Putamen (tissue), 1 donor: ENCODE measurements around the gene KIF26A.

Experiments used
- DNase-seq: peaks from one replicate; pipeline ENCODE4 v3.0.0-alpha.2; 2016; ENCODE audit warnings: low spot score

Gene KIF26A

DNA sequence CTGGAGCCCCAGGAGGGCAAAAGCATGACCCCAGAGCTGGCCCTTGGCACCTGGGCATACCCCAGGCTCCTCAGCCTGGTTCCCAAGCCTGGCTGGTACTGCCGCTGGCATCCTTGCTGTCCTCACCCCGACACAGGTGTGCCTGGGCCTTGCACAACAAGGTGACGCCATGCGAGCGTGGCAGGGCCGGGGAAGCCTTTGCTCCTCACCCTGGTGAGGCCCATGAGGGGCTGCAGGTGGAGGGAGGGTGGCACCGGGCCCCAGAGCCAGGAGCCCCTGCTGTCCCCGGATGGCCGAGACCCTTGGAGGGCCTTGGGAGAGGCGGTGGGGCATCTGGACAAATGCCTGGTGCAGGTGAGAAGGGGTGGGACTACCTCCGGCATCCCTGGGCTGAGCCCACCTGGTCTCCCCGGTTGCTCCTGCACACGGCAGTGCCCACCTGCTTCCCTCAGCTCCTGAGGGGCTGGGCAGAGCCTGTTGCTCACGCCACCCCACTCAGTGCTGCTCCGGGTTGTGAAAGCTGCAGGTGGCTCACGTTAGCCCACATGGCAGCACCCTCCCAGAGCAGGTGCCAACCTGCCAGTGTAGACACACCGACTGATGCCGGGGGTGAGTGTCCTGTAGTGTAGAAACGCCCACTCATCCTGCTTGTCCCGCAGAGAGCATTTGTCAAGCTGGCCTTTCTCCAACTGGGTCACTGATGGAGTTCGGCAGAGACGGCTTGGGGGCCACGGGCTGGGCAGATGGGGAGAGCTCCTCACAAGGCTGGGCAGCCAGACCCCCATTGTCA lies 24.6 kb upstream of the KIF26A start:
- DNase-seq, result no peak

DNA sequence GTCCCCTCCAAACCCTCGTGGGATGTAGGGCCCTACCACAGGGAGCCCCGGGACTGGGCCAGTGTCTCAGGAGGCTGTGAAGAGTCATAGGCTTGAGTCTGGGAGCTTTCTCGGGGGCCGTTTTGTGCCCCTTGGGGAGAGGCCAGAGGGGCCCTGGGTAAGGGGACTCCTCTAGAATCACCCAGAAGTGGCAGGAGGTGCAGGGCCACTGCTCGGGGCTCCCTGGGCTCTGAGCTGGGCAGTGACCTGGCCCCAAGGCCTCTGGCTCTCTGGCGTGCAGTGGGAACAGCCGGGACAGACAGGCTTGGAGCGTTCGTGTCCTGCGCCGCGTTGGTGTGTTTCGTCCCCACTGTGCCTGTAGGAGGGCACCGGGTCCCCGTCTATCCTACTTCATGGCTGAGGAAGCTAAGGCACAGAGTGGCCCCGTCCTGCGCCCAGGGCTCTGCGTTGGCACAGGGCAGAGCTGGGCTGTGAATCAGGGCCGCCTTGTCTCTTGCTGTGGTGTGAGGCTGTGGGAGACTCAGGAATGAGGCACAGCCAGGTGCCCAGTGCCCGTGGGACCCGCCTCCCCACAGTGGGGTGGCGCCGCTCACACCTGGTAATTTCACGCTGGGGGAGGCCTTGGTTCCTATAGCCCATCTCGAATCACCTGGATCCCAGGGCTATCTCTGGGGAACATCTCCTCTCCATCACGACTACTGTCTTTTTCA lies 23.8 kb upstream of the KIF26A start:
- no peak for DNase-seq

- DNase-seq, result no peak
Measured at GRCh38 chr14:104115131-104115600, 23.2 kb upstream of the KIF26A start.

DNA sequence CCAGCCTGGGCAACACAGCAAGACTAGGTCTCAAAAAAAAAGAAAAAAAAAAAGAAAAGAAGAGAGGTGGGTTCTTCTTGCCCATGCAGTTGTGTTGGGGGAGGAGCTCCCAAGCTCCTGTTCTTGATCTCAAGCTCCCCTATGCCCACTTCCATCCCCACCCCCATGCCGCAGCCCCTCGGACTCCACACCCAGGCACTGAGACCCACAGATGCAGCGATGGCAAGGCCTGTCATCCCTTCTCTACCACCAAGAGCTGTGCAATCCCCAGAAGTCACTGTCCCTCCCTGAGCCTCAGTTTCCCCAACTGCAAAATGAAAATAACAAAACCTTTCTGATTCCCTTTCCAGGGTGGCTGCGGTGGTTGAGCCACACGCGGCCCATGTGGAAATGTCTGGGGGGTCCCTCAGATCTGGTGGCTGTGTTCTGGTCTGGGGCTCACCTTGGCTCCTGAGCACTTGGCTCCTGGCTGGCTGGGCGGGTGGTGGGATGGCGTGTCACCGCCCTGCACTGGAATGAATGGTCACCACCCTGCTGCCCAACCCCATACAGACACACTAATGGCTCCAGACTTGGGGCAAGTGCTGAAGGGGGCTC lies 22.6 kb upstream of the KIF26A start:
- no peak for DNase-seq

DNA sequence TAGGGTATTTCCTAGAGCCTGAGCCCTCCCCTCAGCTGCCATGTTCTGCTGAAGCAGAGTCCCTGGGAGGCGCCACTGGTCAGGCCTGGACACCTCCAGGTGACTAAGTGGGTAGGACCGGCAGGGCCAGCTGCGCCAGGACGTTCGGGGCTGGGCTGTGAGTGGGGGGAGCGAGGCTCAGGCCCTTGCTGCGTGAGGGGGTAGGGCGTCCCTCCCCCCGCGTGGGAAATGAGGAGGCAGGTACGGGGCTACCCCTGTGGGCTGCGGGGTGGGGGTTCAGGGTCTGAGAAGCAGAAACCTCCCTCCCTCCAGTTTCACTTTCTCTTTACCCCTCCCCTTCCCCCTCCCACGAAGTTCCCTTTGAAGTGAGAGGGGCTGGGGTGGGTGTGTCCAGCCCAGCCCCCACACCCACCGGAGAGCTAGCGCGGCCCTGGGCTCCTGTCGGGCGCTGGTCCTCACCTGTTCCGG lies 22.1 kb upstream of the KIF26A start:
- no peak for DNase-seq

DNA sequence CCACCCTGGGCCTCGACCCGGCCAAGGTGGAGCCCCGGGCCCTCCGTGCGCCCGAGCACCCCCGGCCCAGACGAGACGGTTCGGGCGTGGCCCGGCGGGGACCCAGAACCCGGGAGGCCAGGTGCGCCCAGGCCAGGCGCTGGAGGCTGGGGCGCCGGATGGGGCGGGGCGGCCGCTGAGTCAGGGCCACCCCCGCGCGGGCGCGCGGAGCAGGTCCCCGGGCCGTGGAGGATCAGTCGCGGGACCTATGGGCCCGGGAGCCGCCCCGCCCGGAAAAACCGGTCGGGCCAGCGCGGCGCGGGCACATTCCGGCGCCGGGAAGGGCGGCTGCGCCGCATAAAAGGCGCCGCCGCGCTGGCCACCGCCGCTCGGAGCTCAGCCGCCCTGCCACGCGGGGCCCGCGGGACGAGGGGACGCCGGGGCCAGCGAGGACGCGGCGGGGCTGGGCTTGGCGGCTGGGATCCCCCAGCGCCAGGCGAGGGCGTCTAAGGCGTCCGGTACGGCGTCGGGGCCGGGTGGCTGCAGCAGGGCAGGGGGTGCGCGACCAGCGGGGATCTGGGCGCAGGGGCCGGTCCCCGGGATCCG lies 21.5 kb upstream of the KIF26A start:
- DNase-seq, result no peak

- no peak for DNase-seq
Measured at GRCh38 chr14:104117341-104118005, 20.9 kb upstream of the KIF26A start.

- DNase-seq, result no peak
Measured at GRCh38 chr14:104118006-104118844, 20.2 kb upstream of the KIF26A start.

- no peak for DNase-seq
Measured at GRCh38 chr14:104119119-104119487, 19.3 kb upstream of the KIF26A start.

GRCh38 chr14:104119488-104120251 lies 18.7 kb upstream of the KIF26A start:
- no peak for DNase-seq

DNA sequence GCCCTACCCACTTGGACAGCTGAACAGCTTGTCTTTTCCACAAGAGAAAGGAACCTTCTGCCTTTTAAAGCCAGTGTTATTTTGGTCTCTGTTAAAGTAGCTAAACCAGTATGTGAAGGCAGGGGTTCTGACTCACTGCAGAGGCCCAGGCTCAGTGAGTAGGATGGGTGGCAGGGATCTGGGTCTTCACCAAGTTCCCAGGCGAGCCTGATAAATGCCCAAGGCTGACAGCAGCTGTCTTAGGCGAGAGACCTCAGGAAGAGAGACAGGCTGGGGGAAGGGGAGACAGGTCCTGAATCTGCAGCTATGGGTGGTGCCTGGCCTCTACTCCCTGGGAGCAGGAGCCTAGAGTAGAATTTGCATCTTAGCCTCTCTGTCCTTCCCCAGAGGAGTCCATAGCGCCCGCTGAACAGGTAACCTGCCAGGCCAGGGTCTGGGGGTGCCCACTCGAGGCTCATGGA lies 18.1 kb upstream of the KIF26A start:
- DNase-seq, result no peak

DNA sequence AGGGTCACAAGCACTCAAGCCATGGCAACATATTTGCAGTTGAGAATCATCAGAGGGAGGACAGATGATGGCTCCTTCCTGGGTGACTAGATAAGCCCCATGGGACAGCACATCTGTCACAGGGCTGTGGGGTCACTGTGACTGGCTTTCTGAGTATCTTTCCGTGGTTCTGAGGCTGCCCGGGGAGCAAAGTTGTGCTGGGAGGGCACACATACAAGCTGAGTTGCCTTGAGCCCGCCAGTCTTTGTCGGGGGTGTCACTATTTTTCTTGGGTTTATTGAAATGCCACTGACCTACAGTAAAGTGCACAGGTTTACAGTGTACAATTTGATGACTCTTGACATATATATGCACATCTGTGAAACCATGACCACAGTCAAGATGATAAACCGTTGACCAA lies 17.2 kb upstream of the KIF26A start:
- no peak for DNase-seq

DNA sequence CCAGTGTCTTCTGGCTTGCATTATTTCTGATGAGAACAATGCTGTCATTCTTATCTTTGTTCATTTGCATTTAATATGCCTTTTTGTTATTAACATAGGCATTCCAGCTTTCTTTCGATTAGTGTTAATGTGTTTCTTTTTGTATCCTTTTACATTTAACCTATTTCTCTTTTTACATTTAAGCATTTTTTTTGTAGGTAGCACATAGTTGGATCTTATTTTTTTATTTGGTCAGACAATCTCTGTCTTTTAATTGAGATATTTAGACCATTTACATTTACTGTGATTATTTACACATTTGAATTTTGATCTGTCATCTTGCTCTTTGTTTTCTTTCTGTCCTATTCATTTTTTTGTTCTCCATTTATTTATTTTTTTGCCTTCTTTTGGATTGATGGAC lies 14.5 kb upstream of the KIF26A start:
- no peak for DNase-seq

- no peak for DNase-seq
Measured at GRCh38 chr14:104125011-104125410, 13.4 kb upstream of the KIF26A start.

- no peak for DNase-seq
Measured at GRCh38 chr14:104126753-104127152, 11.6 kb upstream of the KIF26A start.

GRCh38 chr14:104128981-104129380 lies 9.4 kb upstream of the KIF26A start:
- no peak for DNase-seq

DNA sequence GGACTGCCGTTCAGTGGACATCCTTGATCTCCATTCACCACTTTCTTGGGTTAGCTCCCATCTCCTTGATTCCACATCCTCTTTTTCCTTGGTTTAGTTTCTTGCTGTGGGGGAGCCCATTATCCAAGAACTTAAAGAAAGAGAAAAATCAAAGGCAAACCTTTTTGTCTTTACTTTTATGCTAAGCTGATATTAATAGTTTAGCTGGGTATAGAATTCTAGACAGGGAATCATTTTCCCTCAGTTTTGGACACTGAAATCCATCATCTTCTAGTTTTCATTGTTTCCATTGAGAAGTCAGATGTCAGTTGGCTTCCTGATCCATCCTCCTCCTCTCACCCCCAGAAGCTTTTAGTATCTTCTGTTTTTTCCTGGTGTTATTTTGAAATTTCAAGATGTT lies 8.8 kb upstream of the KIF26A start:
- DNase-seq, result no peak

- peak; percentile 39 for DNase-seq
Measured at GRCh38 chr14:104130974-104131651, 7.3 kb upstream of the KIF26A start.

DNA sequence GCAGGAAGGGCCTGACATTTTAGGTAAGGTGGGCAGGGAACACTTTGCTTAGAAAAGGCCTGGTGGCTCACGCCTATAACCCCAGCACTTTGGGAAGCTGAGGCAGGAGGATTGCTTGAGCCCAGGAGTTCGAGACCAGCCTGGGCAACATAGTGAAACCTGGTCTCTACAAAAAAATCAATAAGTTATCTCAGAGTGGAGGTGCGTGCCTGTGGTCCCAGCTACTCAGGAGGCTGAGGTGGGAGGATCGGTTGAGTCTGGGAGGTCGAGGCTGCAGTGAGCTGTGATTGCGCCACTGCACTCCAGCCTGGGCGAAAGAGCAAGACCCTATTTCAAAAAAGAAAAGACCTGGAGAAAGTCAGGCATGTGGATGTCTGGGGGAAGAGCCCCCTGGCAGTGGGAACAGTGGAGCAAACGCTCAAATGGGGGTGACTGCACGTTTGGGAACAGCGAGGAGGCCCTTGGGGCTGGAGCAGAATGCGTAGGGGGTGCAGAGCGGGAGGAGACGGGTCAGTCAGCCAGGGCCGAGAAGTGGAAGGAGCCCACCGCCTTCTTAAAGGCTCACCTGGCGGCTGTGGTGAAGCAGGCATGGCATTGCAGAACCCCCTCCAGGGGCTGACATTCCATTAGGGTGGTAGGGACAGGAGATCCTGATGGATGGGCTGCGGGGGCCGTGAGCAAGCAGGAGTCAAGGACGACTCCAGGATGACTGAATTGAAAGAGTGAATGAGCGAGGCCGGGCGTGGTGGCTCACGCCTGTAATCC lies 6.2 kb upstream of the KIF26A start:
- DNase-seq, result no peak
